ENCODE measurements around the gene RALGAPA1.
"Not testable (repeated sequence)": the region's sequence is repeated elsewhere in the genome, so short reads cannot be mapped to it uniquely, and the experiment has no call there.

Gene RALGAPA1

DNA sequence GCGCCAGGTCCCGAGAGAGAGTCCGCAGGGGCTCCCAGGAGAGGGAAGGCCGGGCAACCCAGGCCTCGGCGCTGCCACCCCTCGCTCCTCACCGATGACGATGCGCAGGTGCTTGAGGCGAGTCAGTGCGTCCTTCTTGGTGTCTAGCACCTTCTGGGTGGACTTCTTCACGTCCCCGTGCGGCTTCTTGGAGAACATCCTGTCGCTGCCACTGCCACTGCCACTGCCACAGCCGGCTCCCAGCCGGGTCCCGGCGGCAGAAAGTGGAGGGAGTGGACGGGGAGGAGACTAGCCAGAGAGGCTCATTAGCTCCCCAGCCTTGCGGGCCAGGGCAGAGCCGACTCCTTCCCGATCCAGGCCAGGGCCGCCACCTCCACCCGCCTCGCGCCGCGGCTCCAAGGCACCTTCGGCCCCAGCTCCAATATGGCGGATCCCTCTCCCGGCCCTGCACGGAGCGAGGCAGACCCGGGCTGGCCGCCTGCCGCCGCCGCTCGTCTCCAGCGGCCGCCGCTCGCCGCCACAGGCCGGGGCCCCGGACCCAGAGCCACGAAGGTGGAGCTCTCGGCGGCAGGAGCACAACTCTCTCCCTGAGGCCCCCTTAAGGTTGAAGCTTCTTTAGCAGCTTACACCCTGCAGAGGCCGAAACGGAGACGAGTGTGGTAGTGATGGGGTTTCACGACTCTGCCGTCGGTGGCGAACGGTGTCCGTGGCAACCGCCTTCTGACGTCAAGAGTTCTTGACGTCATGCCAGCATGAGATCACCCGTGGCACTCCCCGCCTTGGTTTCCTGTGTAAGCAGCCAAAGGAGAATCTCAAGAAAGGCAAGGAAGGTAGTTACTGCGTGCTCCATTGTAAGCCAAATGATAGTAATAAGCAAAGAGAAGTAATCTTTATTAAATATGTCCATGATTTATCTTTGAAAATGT lies at the start of gene RALGAPA1:
Gene RALGAPA1 (minus strand): TSS at position 658 of the 926 bp plus-strand sequence. CDS start 460 bp downstream, at position 198.
- peak; percentile 85 for DNase-seq (ENCODE audit: low read depth)

DNA sequence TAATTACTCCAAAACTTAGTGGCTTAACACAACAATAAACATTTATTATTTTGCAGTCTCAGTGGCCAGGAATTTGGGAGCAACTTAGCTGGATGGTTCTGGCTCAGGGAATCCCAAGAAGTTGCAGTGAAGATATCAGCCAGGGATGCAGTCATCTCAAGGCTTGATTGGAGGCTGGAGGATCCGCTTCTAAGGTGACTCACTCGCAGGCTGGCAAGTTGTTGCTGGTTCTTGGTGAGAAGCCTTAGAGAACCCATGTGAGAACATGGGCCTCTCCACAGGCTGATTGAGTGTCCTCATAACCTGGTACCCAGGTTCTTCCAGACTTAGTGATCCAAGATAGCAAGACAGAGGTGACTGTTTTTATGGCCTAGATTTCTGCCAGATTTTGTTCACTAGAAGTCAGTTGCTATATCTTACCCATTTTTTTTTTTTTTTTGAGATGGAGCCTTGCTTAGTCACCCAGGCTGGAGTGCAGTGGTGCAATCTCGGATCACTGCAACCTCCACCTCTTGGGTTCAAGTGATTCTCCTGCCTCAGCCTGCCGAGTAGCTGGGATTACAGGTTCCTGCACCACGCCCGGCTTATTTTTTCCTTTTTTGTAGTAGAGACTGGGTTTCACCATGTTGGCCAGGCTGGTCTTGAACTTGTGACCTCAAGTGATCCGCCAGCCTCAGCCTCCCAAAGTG lies 49.6 kb upstream of the RALGAPA1 start:
- no peak for DNase-seq (ENCODE audit: low read depth)

DNA sequence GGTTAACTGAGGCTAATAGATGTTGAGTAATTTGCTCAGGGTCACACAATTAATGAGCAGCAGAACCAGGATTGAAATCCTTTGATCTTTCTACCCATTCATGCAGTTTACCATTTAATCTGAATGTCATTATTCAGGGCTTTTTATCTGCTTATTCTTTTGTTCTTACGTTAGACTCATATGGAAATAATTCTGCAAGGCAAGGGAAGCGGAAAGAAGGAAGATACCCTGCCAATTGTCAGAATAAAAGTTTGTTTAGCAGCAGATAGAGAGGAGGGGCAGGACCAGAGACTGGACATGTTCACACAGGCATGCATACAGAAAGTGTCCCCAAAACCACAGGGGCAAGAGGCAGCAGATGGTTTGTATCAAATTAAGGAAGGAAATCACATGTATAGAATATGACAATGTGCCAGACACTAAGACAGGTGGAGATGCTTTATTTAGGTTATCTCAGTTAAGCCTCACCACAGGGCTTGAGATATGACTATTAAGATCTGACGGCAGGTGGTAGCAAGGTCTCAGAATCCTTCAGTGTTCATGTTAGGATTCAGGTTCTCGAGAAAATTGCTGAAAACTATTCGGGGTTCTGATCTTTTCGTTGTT lies 46.9 kb upstream of the RALGAPA1 start:
- DNase-seq (ENCODE audit: low read depth), result no peak

DNA sequence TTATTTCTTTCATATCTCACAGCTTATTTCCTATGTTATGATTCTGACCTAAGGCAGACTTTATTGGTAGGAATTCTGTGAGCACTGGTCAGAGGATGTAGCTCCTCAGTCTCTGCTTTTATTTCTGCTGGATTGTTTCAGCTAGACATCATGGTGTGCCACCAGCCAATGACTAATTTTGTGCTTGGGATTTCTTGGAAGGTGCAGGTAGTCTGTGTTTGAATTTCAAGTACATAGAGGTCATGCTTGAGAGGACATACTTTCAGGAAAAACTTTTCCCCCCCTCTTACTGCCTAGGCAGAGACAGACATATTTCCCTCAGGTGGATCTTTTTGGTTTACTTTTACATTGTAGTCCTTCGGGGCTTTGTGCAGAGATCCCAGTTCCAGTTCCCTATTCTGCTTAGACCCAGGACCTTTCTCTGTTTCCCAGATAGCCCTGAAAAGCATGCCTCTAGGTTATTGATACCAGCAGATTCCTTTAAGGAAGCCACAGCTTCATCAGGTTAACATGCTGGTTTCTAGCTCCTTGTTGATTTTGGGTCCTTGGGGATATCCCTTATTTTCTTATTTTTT lies 45.7 kb upstream of the RALGAPA1 start:
- DNase-seq (ENCODE audit: low read depth), result no peak

DNA sequence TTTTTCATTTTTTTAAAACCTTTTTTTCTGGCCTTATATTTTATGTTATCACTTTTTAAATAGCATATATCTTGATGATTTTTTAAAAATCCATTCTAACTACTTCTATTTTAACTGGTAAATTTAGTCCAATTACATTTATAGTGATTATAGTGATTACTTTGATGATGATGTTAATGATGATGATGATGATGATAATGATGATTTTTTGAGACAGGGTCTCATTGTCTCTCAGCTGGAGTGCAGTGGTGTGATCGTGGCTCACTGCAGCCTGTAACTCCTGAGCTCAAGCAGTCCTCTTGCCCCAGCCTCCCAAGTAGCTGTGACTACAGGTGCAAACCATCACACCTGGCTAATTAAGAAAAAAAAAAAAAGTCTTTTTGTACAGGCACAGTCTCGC lies 44.1 kb upstream of the RALGAPA1 start:
- no peak for DNase-seq (ENCODE audit: low read depth)

DNA sequence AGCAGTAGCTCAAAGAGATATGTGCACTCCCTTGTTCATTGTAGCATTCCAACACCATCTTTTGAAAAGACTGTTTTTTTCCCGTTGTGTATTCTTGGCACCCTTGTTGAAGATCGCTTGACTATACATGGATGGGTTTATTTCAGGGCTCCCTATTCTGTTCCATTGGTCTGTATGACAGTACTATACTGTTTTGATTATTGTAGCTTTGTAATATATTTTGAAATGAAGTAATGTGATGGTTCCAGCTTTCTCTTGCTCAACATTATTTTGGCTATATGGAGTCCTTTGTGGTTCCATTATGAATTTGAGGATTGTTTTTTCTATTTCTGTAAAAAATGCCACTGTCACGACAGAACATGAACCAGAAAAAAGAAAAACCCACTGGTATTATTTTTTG lies 42.7 kb upstream of the RALGAPA1 start:
- DNase-seq (ENCODE audit: low read depth), result no peak

DNA sequence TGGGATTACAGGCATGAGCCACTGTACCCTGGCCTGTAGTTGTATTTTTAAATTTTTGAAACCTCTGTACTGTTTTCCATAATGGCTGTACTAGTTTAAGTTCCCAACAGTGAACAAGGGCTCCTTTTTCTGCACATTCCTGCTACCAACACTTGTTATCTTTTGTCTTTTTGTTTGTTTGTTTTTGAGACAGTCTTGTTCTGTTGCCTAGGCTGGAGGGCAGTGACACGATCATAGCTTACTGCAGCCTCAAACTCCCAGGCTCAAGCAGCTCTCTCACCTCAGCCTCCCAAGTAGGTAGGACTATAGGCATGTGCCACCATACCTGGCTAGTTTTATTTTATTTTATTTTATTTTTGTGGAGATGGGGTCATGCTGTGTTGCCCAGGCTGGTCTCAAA lies 40.0 kb upstream of the RALGAPA1 start:
- DNase-seq (ENCODE audit: low read depth), result no peak

DNA sequence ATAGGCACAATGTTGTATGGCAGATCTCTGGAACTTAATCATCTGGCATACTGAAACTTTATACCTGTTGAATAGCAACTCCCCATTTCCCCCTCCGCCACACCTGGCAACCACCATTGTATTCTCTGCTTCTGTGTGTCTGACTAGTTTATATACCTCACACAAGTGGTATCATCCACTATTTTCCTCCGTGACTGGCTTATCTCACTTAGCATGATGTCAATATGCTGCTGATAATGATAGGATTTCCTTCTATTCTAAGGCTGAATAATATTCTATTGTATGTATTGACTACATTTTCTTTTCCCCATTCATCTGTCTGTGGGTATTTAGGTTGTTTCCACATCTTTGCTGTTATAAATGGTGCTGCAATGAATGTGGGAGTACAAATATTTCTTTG lies 38.5 kb upstream of the RALGAPA1 start:
- DNase-seq (ENCODE audit: low read depth), result no peak

DNA sequence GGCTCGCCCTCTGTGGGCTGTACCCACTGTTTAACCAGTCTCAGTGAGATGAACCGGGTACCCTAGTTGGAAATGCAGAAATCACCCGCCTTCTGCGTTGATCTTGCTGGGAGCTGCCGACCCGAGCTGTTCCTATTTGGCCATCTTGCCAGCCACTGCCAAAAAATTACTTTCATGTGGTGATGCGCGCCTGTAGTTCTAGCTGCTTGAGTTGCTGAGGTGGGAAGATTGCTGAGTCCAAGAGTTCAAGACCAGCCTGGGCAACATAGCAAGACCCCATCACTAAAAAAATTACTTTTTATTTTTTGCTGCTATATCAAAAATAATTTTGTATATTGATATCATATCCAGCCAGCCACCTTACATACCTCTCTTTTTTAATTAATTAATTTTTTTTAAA lies 35.4 kb upstream of the RALGAPA1 start:
- no peak for DNase-seq (ENCODE audit: low read depth)

DNA sequence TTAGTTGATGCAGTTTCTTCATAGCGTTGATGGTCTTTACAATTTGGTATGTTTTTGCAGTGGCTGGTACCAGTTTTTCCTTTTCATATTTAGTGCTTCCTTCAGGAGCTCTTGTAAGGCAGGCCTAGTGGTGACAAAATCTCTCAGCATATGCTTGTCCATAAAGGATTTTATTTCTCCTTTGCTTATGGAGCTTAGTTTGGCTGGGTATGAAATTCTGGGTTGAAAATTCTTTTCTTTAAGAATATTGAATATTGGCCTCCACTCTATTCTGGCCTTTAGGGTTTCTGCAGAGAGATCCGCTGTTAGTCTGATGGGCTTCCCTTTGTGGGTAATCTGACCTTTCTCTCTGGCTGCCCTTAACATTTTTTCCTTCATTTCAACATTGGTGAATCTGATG lies 33.1 kb upstream of the RALGAPA1 start:
- DNase-seq (ENCODE audit: low read depth), result not testable (repeated sequence)

DNA sequence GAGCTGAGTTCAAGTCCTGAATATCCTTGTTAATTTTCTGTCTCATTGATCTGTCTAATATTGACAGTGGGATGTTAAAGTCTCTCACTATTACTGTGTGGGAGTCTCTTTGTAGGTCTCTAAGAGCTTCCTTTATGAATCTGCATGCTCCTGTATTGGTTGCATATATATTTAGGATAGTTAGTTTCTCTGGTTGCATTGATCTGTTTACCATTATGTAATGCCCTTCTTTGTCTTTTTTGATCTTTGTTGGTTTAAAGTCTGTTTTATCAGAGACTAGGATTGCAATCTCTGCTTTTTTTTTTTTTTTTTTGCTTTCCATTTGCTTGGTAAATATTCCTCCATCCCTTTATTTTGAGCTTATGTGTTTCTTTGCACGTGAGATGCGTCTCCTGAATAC lies 32.6 kb upstream of the RALGAPA1 start:
- DNase-seq (ENCODE audit: low read depth), result not testable (repeated sequence)

DNA sequence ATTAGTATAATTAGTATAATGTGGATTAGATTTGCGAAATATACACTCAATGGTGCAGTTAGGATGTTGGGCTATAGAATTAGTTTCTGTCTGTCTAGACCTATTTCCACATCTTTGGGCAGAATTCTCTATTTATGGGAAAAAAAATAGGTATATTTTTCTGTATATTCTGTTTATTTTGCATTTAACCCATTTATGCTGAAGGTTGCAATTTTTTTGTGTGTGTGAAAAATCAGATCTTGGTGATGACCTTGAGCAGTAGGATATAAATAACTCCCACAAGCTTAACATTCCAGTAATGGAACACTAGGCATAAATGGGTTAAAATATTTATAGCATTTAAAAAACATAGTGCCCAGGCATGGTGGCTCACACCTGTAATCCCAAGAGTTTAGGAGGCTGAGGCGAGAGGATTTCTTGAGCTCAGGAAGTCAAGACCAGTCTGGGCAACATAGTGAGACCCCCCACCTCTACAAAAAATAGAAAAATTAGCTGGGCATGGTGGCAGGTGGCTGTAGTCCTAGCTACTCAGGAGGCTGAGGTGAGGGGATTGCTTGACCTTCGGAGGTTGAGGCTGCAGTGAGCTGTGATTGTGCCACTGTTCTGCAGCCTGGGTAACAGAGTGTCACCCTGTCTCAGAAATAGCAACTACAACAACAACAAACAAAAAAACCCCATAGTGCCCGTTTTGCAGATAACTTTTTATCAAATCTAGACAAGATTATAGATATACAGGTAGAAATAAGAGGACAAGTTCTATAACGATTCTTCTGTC lies 26.3 kb upstream of the RALGAPA1 start:
- DNase-seq (ENCODE audit: low read depth), result no peak

DNA sequence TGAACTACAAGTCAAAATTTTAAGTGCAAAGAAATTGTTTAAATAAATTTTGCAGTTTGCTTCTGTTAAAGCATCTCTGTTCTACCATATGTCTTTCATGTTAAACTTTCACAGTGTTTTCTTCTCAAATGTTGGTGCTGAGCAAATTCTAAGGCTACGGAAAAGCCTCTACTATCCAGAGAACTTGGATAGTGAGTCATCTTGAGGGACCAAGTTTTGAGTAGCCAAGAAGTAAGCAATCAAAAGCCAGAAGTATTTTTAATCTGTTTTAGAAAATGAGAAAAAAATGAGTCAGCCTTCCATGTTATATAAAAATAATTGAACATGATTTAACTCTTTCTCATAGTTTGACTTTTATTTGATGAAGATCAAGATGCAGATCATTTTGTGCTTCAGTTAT lies 20.4 kb upstream of the RALGAPA1 start:
- no peak for DNase-seq (ENCODE audit: low read depth)

DNA sequence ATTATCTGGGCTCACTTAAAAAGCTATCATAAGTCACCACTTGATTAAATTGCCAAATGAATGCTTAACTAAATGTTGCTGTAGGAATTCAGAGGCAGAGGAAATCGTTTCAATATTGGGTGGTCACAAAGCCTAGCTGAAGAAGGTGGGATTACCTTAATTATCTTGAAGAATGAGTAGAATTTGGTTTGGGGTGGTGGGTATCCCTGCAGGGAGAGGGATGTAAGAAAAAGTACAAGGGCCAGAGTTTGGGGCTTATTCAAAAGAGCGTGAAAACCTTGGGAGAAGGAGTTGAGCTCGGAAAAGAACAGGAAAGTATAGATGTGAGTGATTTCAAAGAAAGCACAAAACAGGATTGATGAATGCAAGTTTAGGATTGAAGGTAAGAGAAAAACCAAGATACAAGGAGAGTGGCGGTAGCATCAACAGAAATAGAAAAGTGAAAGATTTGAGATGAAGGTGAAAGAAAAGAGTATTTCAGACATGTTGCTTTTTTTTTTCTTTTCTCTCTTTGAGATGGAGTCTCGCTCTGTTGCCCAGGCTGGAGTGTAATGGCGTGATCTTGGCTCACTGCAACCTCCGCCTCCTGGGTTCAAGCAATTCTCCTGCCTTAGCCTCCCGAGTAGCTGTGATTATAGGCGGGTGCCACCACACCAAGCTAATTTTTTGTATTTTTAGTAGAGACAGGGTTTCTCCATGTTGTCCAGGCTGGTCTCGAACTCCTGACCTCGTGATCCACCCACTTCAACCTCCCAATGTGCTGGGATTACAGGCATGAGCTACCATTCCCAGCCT lies 18.8 kb upstream of the RALGAPA1 start:
- no peak for DNase-seq (ENCODE audit: low read depth)

DNA sequence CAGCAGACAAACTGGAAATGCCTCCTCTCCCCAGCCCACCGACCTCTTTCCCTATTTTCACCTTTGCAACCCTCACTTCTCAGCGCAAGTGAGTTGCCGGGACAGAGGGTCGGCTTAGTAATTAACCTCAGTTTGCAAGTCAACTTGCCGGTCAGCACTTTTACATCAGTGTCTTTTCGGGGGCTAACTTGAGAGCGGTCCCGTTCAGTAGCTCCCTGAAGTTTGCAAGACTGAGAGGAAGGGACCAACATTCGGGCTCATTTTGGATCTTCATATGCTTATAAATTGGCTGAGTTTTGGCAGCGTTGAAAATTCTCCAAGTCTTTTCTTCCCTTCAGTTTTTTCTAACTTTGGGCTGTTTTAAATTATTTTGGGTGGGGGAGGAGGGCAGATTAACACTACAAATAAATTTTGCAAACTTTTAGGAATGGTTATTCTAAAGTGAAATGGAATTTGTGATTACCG lies 17.9 kb upstream of the RALGAPA1 start:
- no peak for DNase-seq (ENCODE audit: low read depth)

DNA sequence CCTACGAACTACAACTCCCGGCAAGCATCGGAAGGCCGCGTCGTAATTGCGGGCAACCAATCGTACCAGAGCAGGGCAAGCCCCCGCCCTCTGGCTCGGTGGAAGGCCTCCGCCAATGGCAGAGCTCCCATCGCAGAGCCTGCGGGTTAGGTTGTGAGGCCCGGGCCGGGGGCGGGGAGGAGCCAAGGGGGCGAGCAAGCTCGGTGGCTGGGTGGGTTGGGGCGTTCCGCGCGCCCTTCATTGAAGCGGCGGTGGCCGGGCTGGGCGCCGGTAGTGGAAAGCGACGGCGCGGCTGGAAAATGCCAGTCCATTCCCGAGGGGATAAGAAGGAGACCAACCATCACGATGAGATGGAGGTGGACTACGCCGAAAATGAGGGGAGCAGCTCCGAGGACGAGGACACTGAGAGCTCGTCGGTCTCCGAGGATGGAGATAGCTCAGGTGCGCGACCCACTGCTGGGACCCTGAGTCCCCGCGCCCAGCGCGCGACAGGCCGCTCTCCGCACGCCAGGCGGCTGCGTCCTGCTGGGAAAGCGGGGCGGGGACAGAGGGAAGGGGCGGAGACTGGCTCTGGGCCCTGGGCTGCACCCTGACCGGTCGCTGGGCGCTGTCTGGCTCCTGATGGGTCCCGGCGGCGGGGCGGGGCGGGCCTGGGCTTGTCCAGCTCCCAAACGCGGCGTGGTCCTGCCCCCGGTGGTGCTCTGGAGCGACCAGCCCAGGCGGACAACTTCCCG lies 17.3 kb upstream of the RALGAPA1 start, which contains the start of gene BRMS1L:
Gene BRMS1L (plus strand): TSS at position 121 of the 734 bp plus-strand sequence. CDS start 179 bp downstream, at position 300.
- DNase-seq (ENCODE audit: low read depth), result peak; percentile 93

DNA sequence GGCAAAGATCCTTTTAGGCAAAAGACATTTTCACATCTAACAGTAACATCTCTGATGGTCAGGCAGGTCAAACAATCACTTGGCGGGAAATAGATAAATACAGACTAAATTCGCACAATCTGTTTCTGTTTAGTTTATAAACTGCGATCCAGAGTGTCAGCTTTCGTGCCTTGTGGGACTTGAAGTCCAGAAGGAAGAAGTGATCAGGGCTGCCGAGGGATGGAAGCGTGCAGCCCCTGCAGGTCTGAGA lies 16.8 kb upstream of the RALGAPA1 start:
- no peak for DNase-seq (ENCODE audit: low read depth)

DNA sequence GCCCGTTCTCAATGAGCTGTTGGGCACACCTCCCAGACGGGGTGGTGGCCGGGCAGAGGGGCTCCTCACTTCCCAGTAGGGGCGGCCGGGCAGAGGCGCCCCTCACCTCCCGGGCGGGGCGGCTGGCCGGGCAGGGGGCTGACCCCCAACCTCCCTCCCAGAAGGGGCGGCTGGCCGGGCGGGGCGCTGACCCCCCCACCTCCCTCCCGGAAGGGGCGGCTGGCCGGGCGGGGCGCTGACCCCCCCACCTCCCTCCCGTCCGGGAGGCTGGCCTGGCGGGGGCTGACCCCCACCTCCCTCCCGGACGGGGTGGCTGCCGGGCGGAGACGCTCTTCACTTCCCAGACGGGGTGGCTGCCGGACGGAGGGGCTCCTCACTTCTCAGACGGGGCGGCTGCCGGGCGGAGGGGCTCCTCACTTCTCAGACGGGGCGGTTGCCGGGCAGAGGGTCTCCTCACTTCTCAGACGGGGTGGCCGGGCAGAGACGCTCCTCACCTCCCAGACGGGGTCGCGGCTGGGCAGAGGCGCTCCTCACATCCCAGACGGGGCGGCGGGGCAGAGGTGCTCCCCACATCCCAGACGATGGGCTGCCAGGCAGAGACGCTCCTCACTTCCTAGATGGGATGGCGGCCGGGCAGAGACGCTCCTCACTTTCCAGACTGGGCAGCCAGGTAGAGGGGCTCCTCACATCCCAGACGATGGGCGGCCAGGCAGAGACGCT lies 15.5 kb upstream of the RALGAPA1 start:
- DNase-seq (ENCODE audit: low read depth), result not testable (repeated sequence)

DNA sequence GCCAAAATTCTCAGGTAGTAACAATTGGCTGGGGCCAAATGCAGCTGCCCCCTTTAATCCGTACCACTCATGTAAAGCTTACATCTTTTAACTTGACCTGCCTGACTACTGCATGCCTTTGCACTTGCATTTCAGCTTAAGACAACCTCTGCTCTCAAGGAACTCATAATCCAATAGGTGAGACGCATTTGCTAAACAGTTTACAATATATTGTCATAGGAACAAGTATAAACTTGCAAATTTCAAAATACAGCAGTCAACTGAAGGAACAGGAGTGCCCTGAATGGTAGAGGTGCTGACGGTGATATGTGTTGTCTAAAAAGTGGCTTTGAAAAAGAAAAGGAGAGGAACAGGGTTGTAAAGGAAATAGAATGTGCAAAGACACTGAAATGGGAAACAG lies 13.4 kb upstream of the RALGAPA1 start:
- no peak for DNase-seq (ENCODE audit: low read depth)

Measured in activated T-helper 1 cell treated with Interleukin-2 at 50 U/mL for 16 hours (primary cell).